OCI-LY1 (cell line): Measurements from ENCODE around the gene THNSL1.

Experiments used
- H2AFZ ChIP-seq: fragments of 200-600 bp; sonication (generic), shearing (Covaris generic); 2 replicates; pipeline ENCODE4 v1.6.0; 2014; ENCODE audit warnings: antibody characterized with exemption, mild to moderate bottlenecking, low read length
- H3F3A ChIP-seq: fragments of 200-600 bp; sonication (generic), shearing (Covaris generic); 2 replicates; pipeline ENCODE4 v1.6.0; 2014; ENCODE audit warnings: mild to moderate bottlenecking, antibody characterized with exemption, low read length, moderate library complexity; ENCODE audit not compliant: insufficient read depth
- H3K27ac ChIP-seq: fragments of 200-600 bp; sonication (generic); 2 replicates; pipeline ENCODE4 v1.5.1; 2014; ENCODE audit warnings: low read length, mixed run types, mild to moderate bottlenecking, low read depth; ENCODE audit not compliant: poor library complexity, severe bottlenecking
- H3K27me3 ChIP-seq: fragments of 200-600 bp; sonication (generic); 2 replicates; pipeline ENCODE4 v1.6.0; 2014; ENCODE audit warnings: antibody characterized with exemption, mild to moderate bottlenecking, low read length, moderate library complexity; ENCODE audit not compliant: insufficient read depth
- H3K36me3 ChIP-seq: fragments of 200-600 bp; sonication (generic); 2 replicates; pipeline ENCODE4 v1.6.1; 2014; ENCODE audit warnings: mild to moderate bottlenecking, antibody characterized with exemption, low read length, moderate library complexity, mixed read lengths; ENCODE audit not compliant: insufficient read depth
- H3K4me1 ChIP-seq: fragments of 200-600 bp; sonication (generic); 2 replicates; pipeline ENCODE4 v1.5.1; 2014; ENCODE audit warnings: mild to moderate bottlenecking, low read length, moderate library complexity; ENCODE audit not compliant: insufficient read depth, severe bottlenecking
- H3K4me2 ChIP-seq: fragments of 200-600 bp; sonication (generic), shearing (Covaris generic); 2 replicates; pipeline ENCODE4 v1.6.1; 2014; ENCODE audit warnings: low read length
- H3K4me3 ChIP-seq: fragments of 200-600 bp; sonication (generic); 2 replicates; pipeline ENCODE4 v1.5.1; 2014; ENCODE audit warnings: low read length, low read depth, mild to moderate bottlenecking, mixed read lengths; ENCODE audit not compliant: poor library complexity, severe bottlenecking
- H3K79me2 ChIP-seq: fragments of 200-600 bp; shearing (Covaris generic); 2 replicates; pipeline ENCODE4 v1.6.1; 2016; ENCODE audit warnings: mixed run types, low read length, mixed read lengths; ENCODE audit not compliant: insufficient read depth
- H3K9ac ChIP-seq: fragments of 200-600 bp; sonication (generic), shearing (Covaris generic); 2 replicates; pipeline ENCODE4 v1.6.1; 2014; ENCODE audit warnings: mild to moderate bottlenecking, low read length, mixed read lengths
- H3K9me2 ChIP-seq: fragments of 200-600 bp; sonication (generic), shearing (Covaris generic); 2 replicates; pipeline ENCODE4 v1.6.1; 2014; ENCODE audit warnings: low read depth, mild to moderate bottlenecking, low read length, mixed read lengths
- H3K9me3 ChIP-seq: fragments of 200-600 bp; shearing (Covaris generic); 2 replicates; pipeline ENCODE4 v1.6.1; 2014; ENCODE audit warnings: low read length, mixed read lengths
- H4K20me1 ChIP-seq: fragments of 200-600 bp; sonication (generic), shearing (Covaris generic); 2 replicates; pipeline ENCODE4 v1.6.0; 2016; ENCODE audit warnings: mild to moderate bottlenecking, low read length; ENCODE audit not compliant: insufficient read depth
- EZH2 ChIP-seq: fragments of 200-600 bp; sonication (generic), shearing (Covaris generic); IDR thresholded peaks from 2 replicates; pipeline ENCODE4 v1.8.0; 2017; ENCODE audit warnings: borderline replicate concordance, mixed run types, mild to moderate bottlenecking, antibody characterized with exemption, low read length, moderate library complexity, mixed read lengths
- TF ChIP-seq, protein P1 (sequence below): fragments of 200-600 bp; sonication (generic), shearing (Covaris generic); IDR thresholded peaks from 2 replicates; pipeline ENCODE4 v1.5.1; 2017; ENCODE audit warnings: mild to moderate bottlenecking, antibody characterized with exemption, low read length, moderate library complexity, mixed read lengths

The THNSL1 gene

DNA sequence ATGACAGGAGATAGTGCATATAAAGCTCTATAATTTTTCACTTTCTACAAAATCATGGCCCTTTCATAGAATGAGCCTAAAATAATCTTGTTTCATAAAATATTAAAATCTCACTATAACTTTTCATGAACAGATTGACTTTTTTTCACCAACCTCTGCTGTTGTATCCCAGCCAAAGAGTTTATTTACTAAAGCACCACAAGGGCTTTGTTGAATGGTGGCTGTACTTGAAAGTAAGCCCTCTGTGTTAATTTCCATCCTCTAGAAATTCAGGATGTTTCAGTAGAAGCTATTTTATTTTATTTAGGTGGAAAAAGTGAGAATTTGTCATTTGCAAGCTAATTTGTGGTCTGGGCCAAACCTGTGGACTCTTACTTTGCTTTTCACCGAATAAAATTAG, 30.2 kb downstream of the THNSL1 start:
- no peak overlapping the region for H3K27ac ChIP-seq
- TF ChIP-seq, protein P1, sequence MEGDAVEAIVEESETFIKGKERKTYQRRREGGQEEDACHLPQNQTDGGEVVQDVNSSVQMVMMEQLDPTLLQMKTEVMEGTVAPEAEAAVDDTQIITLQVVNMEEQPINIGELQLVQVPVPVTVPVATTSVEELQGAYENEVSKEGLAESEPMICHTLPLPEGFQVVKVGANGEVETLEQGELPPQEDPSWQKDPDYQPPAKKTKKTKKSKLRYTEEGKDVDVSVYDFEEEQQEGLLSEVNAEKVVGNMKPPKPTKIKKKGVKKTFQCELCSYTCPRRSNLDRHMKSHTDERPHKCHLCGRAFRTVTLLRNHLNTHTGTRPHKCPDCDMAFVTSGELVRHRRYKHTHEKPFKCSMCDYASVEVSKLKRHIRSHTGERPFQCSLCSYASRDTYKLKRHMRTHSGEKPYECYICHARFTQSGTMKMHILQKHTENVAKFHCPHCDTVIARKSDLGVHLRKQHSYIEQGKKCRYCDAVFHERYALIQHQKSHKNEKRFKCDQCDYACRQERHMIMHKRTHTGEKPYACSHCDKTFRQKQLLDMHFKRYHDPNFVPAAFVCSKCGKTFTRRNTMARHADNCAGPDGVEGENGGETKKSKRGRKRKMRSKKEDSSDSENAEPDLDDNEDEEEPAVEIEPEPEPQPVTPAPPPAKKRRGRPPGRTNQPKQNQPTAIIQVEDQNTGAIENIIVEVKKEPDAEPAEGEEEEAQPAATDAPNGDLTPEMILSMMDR: no peak
- no peak for TF ChIP-seq EZH2
- no peak overlapping the region for H2AFZ ChIP-seq
- H3K4me1 ChIP-seq: no peaks in the 10 kb centered on the region
- no peaks in the 10 kb centered on the region for H3F3A ChIP-seq
- no peak overlapping the region for H3K4me3 ChIP-seq
- no peaks in the 10 kb centered on the region for H3K36me3 ChIP-seq
- no peak overlapping the region for H3K4me2 ChIP-seq
- no peaks in the 10 kb centered on the region for H3K9me2 ChIP-seq
- H3K27me3 ChIP-seq: no peaks in the 10 kb centered on the region
- H3K9ac ChIP-seq: no peak overlapping the region
- no peaks in the 10 kb centered on the region for H4K20me1 ChIP-seq
- no peaks in the 10 kb centered on the region for H3K9me3 ChIP-seq
- no peaks in the 10 kb centered on the region for H3K79me2 ChIP-seq

DNA sequence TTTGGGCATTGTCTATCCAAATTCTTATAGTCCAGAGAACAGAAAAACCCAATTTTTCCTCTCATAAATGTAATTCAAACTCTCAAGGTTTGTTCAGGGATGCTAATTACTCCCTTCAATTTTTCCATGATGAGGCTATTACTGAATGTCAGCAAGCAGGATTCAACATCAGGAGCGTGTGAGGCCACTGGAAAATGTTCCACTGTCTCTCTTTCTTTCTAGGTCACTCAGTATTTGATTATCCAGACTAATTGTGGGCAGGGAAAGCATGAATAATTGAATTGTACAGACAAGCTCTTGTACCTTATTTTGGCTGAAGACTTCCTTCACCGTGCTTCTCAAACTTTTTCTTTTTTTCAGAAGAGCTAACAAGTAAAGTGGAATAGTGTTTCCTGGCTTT, 30.7 kb downstream of the THNSL1 start:
- H3K27me3 ChIP-seq: no peaks in the 10 kb centered on the region
- no peak overlapping the region for H3K4me2 ChIP-seq
- H3K36me3 ChIP-seq: no peaks in the 10 kb centered on the region
- no peak overlapping the region for H3K4me3 ChIP-seq
- no peaks in the 10 kb centered on the region for H3K9me3 ChIP-seq
- no peak overlapping the region for H3K9ac ChIP-seq
- H3K4me1 ChIP-seq: no peaks in the 10 kb centered on the region
- TF ChIP-seq EZH2: no peak
- TF ChIP-seq, protein P1: no peak
- H3K79me2 ChIP-seq: no peaks in the 10 kb centered on the region
- H2AFZ ChIP-seq: no peak overlapping the region
- H3F3A ChIP-seq: no peaks in the 10 kb centered on the region
- H3K27ac ChIP-seq: no peak overlapping the region
- no peaks in the 10 kb centered on the region for H3K9me2 ChIP-seq
- no peaks in the 10 kb centered on the region for H4K20me1 ChIP-seq

DNA sequence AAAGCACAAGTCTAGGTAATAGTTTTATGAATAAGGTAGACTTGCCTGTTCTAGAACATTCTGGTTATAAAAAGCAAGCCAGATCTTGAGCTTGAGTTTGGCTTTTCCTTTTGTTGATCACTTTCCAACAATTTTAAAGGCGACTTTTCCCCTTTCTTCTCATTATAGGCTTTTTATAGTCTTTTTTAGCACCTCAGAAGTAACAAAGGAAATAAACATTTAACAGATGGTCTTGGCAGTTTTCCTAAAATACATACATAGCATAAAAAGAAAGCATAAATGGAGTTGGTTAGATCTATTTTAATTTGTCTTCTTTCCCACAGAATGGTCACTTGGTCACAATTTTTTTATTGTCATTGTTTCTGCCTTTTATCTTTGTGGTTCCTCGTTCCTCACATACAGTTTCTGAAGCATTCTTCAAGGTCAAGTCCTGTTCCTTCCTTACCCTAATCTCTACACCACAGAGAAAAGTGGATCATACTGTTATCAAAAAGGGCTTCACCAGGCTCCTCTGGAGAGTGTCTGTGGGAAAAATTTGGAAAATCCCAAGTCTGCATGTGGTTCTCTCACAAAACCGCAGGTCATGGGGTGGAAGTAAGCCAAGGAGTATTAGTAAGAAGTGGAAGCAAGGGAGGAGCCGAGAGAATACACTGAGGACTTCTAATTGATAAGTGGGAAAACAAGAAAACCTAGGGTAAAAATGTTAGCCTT, 31.3 kb downstream of the THNSL1 start:
- Histone ChIP-seq H3K9me3 (no peaks in the 10 kb centered on the region), H4K20me1 (no peaks in the 10 kb centered on the region), H3K27me3 (no peaks in the 10 kb centered on the region), H3K9ac (no peak overlapping the region), H3K9me2 (no peaks in the 10 kb centered on the region), H2AFZ (no peak overlapping the region), H3K27ac (no peak overlapping the region), H3K36me3 (no peaks in the 10 kb centered on the region), H3K4me3 (no peak overlapping the region), H3F3A (no peaks in the 10 kb centered on the region), H3K79me2 (no peaks in the 10 kb centered on the region), H3K4me2 (no peak overlapping the region), H3K4me1 (no peaks in the 10 kb centered on the region)
- TF ChIP-seq, protein P1: no peak
- TF ChIP-seq EZH2: no peak
